Activated T-helper 1 cell treated with anti-CD3 and anti-CD28 coated beads, Interleukin-12 subunit alpha, Interleukin-12 subunit beta, Interleukin-2, Interleukin-4 antibody, amounts not matched to agents 30 ng/mL and 10 ng/mL and 1 ng/mL, durations not matched to agents 14 hours and 24 hours and 36 hours (primary cell): ENCODE measurements around the gene SLC16A10. TPM values are rescaled to one million over a fixed set of nuclear protein-coding genes. Genes with fewer than 3 reads are reported as not detected.
"Not testable (repeated sequence)": the region's sequence is repeated elsewhere in the genome, so short reads cannot be mapped to it uniquely, and the experiment has no call there.

Source experiments
- DNase-seq: peaks from one replicate; pipeline ENCODE4 v3.0.0; 2021; ENCODE audit warnings: low spot score
- H3K27ac Mint-ChIP-seq: one replicate; pipeline ENCODE4 v1.8.0; 2021; ENCODE audit warnings: mild to moderate bottlenecking, mixed read lengths
- H3K27me3 Mint-ChIP-seq: one replicate; pipeline ENCODE4 v1.8.0; 2022; ENCODE audit warnings: mild to moderate bottlenecking, moderate library complexity, mixed read lengths; ENCODE audit not compliant: insufficient read depth
- H3K36me3 Mint-ChIP-seq: one replicate; pipeline ENCODE4 v1.8.0; 2021; ENCODE audit warnings: low read depth, mixed read lengths
- H3K4me1 Mint-ChIP-seq: one replicate; pipeline ENCODE4 v1.8.0; 2021; ENCODE audit warnings: low read depth, mixed read lengths
- H3K4me3 Mint-ChIP-seq: one replicate; pipeline ENCODE4 v1.8.0; 2021; ENCODE audit warnings: mild to moderate bottlenecking, moderate library complexity, mixed read lengths
- H3K9me3 Mint-ChIP-seq: one replicate; pipeline ENCODE4 v1.8.0; 2021; ENCODE audit warnings: mixed read lengths
- intact Hi-C: fragments of 100-400 bp; cut with micrococcal nuclease; formaldehyde crosslinking; loops from one replicate; pipeline ENCODE4 v1.15.1; 2024
- total RNA-seq: library from RNA; stranded (reverse); gene quantifications from 2 replicates; pipeline ENCODE4 v1.2.3, GENCODE V29; 2022

Gene SLC16A10, protein sequence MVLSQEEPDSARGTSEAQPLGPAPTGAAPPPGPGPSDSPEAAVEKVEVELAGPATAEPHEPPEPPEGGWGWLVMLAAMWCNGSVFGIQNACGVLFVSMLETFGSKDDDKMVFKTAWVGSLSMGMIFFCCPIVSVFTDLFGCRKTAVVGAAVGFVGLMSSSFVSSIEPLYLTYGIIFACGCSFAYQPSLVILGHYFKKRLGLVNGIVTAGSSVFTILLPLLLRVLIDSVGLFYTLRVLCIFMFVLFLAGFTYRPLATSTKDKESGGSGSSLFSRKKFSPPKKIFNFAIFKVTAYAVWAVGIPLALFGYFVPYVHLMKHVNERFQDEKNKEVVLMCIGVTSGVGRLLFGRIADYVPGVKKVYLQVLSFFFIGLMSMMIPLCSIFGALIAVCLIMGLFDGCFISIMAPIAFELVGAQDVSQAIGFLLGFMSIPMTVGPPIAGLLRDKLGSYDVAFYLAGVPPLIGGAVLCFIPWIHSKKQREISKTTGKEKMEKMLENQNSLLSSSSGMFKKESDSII
- total RNA-seq, result 2.8 and 3.2 TPM in 2 replicates

DNA sequence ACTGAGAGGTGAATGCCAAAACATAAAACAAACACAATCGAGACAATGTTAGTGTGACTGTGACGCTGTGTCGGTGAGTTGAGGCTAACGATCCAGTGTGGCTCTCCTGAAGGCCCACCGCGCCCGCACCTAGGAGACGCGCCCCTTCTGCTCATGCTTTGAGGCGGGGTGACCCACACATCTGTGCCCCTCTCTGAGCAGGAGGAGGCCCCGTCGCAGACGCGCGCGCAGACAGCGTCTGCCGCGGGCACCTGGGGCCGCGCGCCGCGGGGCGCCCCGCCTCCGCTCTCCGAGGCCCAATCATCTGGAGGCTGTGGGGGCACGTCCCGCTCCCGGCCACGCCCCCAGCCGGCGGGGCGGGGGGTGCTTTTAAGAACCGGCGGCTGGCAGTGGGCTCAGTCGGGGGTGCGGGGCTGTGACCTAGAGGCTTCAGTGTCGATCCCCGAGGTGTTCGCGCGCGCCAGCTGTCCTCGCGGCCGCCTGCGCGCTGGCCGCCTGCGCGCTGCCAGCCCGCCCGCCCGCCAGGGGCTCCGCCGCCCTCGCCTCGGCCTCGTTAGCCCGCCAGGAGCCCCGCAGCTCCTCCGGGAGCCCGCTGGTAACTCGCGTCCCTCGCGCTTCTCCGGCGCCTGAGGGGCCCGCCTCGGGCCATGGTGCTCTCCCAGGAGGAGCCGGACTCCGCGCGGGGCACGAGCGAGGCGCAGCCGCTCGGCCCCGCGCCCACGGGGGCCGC is at the start of gene SLC16A10:
TSS of gene SLC16A10 (plus strand) at position 398 of the 730 bp plus-strand sequence. CDS start at position 648, 250 bp downstream.
- peaks cover 25% of the 10 kb centered on the region for H3K4me1 Mint-ChIP-seq
- H3K4me3 Mint-ChIP-seq, result peak within 1 kb of the TSS; percentile 88
- peak within 1 kb of the TSS; percentile 18 for H3K27ac Mint-ChIP-seq
- H3K27me3 Mint-ChIP-seq, result peaks cover 14% of the 10 kb centered on the region
- H3K9me3 Mint-ChIP-seq, result no peaks in the 10 kb centered on the region
- DNase-seq, result peak; percentile 66
- intact Hi-C loops, result loop anchor here (1.0 to 5.0 kb wide), 3 partner anchors 123 to 395 kb away; partner anchors contain the start of gene REV3L
- H3K36me3 Mint-ChIP-seq, result no peaks in the 10 kb centered on the region

DNA sequence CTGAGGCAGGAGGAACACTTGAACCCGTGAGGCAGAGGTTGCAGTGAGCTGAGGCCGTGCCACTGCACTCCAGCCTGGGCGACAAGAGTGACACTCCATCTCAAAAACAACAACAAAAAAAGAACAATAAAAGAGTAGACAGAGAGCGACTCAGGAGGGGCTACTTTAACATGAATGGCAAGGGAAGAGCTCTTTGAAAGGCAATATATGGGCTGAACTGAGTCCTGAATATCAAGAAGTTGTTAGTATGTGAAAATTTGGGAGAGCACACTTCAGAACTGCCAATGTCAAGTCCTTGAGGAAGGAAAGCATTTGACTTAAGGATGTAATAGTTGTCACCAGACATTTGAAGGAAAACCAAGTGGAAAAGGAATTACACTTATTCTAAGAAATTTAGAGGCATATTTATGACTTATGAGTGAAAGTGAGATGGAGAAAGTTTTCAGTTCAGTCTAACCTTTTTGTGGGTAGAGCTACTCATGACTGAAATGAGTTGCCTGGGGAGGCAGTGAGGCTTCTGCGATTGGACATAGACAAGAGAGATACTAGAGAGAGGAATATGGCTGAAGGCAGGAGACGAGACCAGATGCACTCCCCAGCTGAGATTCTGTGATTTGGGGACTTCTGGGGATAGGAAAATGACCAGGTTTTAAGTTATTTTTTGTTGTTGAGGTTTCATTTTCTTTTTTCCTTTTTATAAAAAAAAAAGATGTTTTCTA is 48.6 kb upstream of the SLC16A10 start:
- H3K27ac Mint-ChIP-seq, result no peak overlapping the region
- no peak for DNase-seq
- peaks cover 12% of the 10 kb centered on the region for H3K27me3 Mint-ChIP-seq
- no peaks in the 10 kb centered on the region for H3K36me3 Mint-ChIP-seq
- intact Hi-C loops, result no loop called here
- H3K4me1 Mint-ChIP-seq, result peaks cover 6% of the 10 kb centered on the region
- H3K4me3 Mint-ChIP-seq, result no peak overlapping the region
- H3K9me3 Mint-ChIP-seq, result no peaks in the 10 kb centered on the region

DNA sequence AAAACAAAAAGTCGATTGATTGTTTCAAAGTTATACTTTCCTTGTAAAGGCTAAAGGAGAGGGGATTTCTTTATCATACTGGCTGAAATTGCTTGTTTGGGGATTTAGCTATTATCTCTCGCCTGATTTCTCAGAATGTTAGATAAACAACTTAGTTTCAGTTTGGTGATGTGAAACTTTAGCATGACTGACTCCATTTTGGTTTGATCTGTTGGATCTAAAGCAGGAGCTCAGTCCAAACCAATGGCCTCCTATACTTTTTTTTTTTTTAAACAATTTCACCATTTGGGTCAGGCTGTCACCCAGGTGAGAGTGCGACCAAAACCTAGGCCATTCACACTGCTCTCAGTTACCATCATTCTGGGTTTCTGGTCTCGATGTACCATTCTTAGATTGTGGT is 45.4 kb upstream of the SLC16A10 start:
- no peaks in the 10 kb centered on the region for H3K9me3 Mint-ChIP-seq
- intact Hi-C loops, result no loop called here
- peaks cover 18% of the 10 kb centered on the region for H3K27me3 Mint-ChIP-seq
- H3K36me3 Mint-ChIP-seq, result no peaks in the 10 kb centered on the region
- DNase-seq, result no peak
- H3K27ac Mint-ChIP-seq, result no peak overlapping the region
- H3K4me3 Mint-ChIP-seq, result no peak overlapping the region
- H3K4me1 Mint-ChIP-seq, result peaks cover 6% of the 10 kb centered on the region

DNA sequence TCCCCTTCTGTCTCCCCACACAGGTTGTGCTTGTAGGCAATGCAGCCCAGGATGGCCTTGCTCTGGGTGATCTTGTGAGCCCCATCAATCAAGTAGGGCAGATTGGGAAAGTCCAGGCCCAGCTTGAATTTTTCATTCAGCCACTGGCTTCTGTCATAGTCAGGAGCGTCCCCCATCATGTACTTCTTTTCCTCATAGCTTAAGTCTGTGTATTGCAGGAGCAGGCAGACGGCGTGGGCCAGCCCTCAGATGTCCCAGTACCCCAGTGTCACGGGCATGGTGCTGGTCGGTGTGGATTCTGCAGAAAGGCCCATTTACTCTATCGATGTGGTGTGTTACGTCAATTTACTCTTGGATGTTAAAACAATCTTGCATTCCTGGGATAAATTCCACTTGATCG is 40.1 kb upstream of the SLC16A10 start:
- intact Hi-C loops, result no loop called here
- no peaks in the 10 kb centered on the region for H3K36me3 Mint-ChIP-seq
- DNase-seq, result no peak

DNA sequence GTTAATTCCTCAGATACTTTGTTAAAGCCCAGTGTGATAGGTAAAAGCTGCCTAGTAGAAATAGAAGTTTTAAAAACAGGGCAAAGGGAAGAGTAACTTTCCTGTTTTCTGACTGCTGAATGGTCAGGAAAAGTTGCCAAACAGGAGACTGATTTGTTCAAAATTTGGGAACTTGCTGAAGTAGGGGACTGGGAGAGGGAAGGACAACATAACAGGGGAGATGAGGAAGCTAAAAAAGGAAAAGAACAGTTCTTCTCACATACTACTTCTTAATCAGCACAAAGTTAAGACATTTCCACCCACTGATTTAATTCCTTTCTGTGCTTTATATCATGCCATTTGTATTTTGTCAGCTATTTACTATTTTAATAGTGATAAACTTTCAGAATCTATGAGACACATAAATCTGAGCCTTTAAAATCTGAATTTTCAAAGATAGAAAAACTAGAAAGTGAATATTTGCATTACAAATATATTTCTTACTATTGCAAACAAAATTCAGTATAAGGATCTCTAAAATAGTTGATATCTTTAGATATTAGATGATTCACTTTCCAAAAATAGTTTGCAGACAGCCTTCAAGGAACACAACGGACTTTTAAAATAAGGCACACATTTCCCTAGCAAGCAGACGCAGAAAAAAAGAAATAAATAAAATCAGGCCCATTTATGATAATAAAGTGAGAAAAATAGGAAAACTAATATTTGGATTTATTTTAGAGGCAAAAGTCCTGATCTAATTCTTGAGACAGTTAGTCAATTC is 36.9 kb upstream of the SLC16A10 start:
- intact Hi-C loops, result no loop called here
- peaks cover 3% of the 10 kb centered on the region for H3K27me3 Mint-ChIP-seq
- H3K27ac Mint-ChIP-seq, result no peak overlapping the region
- no peak overlapping the region for H3K4me3 Mint-ChIP-seq
- H3K9me3 Mint-ChIP-seq, result no peaks in the 10 kb centered on the region
- H3K36me3 Mint-ChIP-seq, result no peaks in the 10 kb centered on the region
- DNase-seq, result no peak
- no peaks in the 10 kb centered on the region for H3K4me1 Mint-ChIP-seq

More for the DNA sequence above, 40.1 kb upstream of the SLC16A10 start:
- Mint-ChIP-seq H3K9me3 (no peaks in the 10 kb centered on the region), H3K27ac (no peak overlapping the region), H3K4me3 (no peak overlapping the region), H3K4me1 (no peaks in the 10 kb centered on the region), H3K27me3 (peaks cover 15% of the 10 kb centered on the region)

DNA sequence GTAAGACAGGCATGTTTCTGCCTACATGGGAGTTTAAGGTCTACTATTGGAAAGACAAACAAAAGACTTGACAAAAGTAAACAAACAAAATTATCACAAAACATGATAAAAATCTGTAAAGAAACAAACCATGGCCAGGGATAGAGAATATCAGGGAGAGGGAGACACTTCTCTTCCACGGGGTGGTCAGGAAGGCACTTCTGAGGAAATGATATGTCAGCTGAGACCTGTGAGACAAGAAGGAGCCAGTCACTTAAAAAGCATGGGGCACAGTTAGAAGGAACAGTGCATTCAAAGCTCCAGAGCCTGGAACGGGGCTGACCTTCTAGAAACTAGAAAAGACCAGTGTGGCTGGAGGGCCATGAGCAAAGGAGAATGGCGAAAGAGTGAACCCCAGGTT is 35.1 kb upstream of the SLC16A10 start:
- intact Hi-C loops, result no loop called here
- Mint-ChIP-seq H3K27ac (no peak overlapping the region), H3K9me3 (no peaks in the 10 kb centered on the region), H3K4me1 (no peaks in the 10 kb centered on the region), H3K4me3 (no peak overlapping the region), H3K36me3 (no peaks in the 10 kb centered on the region), H3K27me3 (peaks cover 3% of the 10 kb centered on the region)
- DNase-seq, result no peak

DNA sequence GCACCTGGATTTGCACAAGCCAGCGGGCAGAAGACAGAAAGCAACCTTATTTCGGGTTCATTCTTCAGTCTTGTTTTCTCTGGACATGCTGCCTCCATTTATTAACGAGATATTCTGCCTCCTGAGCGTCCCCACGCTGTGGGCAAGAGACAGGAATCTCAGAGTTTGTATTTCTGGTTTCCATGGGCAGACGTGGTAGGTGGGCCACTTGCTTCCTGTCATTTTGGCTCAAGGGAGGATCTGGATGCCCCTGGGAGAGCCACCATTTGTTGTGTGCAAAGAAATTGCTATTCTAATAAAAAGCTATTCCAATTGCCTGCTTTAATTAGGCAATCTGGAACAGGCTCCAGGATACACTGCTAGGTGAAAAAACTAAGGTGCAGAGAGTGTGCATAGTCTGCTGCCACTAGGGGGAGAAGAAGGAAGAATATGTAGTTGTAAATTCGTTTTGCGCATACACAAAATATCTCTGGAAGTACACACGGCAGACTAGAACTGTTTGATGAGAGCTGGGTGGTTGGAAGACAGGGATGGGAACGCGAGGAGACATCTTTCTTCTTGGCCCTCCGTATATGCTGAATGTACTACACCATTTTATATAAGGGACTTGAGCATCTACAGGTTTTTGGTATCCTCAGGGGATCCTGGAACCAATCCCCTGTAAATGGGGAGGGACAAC is 30.1 kb upstream of the SLC16A10 start:
- H3K36me3 Mint-ChIP-seq, result no peaks in the 10 kb centered on the region
- peaks cover 3% of the 10 kb centered on the region for H3K27me3 Mint-ChIP-seq
- H3K27ac Mint-ChIP-seq, result no peak overlapping the region
- no peaks in the 10 kb centered on the region for H3K4me1 Mint-ChIP-seq
- DNase-seq, result no peak
- no peaks in the 10 kb centered on the region for H3K9me3 Mint-ChIP-seq
- intact Hi-C loops, result loop anchor here (1.0 to 5.0 kb wide), 2 partner anchors 153 to 985 kb away; no protein-coding TSS in a partner anchor
- no peak overlapping the region for H3K4me3 Mint-ChIP-seq

DNA sequence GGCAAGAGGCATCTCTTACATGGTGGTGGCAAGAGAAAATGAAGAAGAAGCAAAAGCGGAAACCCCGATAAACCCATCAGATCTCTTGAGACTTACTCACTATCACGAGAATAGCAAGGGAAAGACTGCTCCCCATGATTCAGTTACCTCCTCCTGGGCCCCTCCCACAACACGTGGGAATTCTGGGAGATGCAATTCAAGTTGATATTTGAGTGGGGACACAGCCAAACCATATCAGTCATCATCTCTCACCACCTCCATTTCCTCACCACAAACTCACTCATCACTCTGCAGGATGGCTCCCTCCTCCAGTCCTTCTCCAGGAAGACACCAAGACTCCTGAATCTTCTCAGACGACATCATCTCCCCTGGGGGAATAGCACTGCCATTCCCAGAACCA is 25.8 kb upstream of the SLC16A10 start:
- no peak for DNase-seq
- Mint-ChIP-seq H3K4me3 (no peak overlapping the region), H3K27ac (no peak overlapping the region), H3K36me3 (no peaks in the 10 kb centered on the region), H3K27me3 (no peaks in the 10 kb centered on the region), H3K9me3 (peaks cover 12% of the 10 kb centered on the region), H3K4me1 (no peaks in the 10 kb centered on the region)
- intact Hi-C loops, result no loop called here

DNA sequence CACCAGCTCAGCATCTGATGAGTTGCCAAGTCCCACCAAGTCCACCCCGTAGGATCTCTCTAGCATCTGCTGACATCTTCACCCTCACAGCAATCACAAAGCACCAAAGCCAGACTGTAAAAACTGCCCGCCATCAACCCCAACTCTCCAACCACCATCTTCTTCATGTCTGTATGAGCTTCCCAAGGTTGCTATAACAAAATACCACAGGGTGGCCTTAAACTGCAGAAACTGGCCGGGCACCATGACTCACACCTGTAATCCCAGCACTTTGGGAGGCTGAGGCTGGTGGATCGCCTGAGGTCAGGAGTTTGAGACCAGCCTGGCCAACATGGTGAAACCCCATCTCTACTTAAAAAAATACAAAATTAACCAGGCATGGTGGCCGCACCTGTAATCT is 25.3 kb upstream of the SLC16A10 start:
- DNase-seq, H3K4me3 Mint-ChIP-seq, H3K4me1 Mint-ChIP-seq, H3K36me3 Mint-ChIP-seq, H3K27ac Mint-ChIP-seq, H3K27me3 Mint-ChIP-seq, intact Hi-C loops: not testable (repeated sequence)
- H3K9me3 Mint-ChIP-seq, result peaks cover 12% of the 10 kb centered on the region

DNA sequence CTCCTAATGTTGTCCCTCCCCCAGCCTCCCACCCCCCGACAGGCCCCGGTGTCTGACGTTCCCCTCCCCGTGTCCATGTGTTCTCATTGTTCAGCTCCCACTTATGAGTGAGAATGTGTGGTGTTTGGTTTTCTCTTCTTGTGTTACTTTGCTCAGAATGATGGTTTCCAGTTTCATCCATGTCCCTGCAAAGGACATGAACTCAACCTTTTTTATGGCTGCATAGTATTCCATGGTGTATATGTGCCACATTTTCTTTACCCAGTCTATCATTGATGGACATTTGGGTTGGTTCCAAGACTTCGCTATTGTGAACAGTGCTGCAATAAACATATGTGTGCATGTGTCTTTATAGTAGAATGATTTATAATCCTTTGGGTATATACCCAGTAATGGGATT is 24.4 kb upstream of the SLC16A10 start:
- H3K36me3 Mint-ChIP-seq, H3K27me3 Mint-ChIP-seq, H3K4me3 Mint-ChIP-seq, intact Hi-C loops, DNase-seq, H3K27ac Mint-ChIP-seq, H3K4me1 Mint-ChIP-seq: not testable (repeated sequence)
- peaks cover 12% of the 10 kb centered on the region for H3K9me3 Mint-ChIP-seq

DNA sequence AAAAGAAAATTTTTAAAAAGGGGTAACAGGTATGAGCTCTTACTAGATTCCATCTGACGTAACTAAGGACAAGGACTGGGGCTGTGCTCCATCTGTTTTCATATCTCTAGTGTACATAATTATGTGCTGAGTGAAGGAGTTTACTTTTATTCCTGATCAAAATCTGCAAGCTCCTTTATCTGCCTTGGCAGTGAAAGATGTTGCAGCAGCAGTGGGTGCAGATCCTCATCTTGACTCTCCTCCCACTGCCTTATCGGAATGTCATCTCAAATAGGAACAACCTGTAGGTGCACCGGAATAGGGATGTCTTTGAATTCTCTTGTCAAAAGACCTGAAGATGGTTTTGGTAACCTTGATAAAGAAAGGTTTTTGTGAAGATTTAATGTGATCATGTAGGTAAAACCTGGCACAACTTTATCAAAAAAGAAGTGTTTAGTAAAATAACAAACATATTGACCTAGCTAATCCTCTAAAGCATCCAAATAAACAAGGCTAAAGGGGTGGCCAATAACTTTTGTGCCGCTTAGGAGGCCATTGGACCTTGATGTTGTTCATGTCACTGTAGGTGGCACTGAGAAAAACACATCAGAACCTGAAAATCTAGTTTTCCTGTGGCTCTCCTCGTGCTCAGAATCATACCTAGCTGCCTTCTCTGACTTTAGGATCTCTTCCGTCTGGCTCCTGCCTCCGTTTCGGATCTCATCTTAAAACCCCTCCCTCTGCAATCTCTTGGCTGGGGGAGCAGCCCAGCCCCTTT is 19.0 kb upstream of the SLC16A10 start:
- Mint-ChIP-seq H3K4me1 (no peaks in the 10 kb centered on the region), H3K27me3 (peaks cover 11% of the 10 kb centered on the region), H3K36me3 (no peaks in the 10 kb centered on the region), H3K9me3 (peaks cover 10% of the 10 kb centered on the region), H3K27ac (no peak overlapping the region), H3K4me3 (no peak overlapping the region)
- intact Hi-C loops, result no loop called here
- no peak for DNase-seq
